Measurements from ENCODE around the gene NCAPD2. TPM values are rescaled to one million over a fixed set of nuclear protein-coding genes. Genes with fewer than 3 reads are reported as not detected.

NCAPD2 gene
- total RNA-seq, 1 experiment from 2014 or later: 204 TPM

DNA sequence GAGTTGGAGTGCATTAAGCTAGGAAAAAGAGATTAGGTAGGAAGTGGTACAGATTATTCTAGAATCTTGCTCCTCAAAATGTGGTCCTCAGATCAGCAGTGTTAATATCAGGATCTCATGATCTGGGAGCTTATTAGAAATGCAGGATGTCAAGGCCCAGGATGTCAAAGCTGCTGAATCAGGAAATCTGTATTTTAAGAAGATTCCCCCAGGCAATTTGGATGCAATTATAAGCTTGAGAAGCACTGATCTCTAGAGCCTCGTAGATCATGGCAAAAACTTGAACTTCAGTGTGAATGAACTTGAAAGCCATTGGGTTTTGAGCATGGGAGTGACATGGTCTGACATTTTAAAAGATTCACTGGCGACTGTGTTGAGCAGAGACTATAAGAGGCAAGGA lies 6.6 kb downstream of the NCAPD2 start:
- POLR2A ChIA-PET: interaction anchor here (0.6 kb wide), 1 partner anchor 34 kb away, joined by 11 read pairs; the partner anchor contains the start of gene GAPDH
- no peaks in the 10 kb centered on the region for H3K27me3 ChIP-seq (replicated peaks; ENCODE audit: control insufficient read depth, insufficient read depth, low read length)
- Mint-ChIP-seq H3K27me3 (ENCODE audit: insufficient read depth, unreplicated experiment) (no peaks in the 10 kb centered on the region), H3K9me3 (ENCODE audit: unreplicated experiment) (no peaks in the 10 kb centered on the region), H3K36me3 (ENCODE audit: insufficient read depth, unreplicated experiment) (peaks cover 42% of the 10 kb centered on the region), H3K4me3 (ENCODE audit: unreplicated experiment) (no peak overlapping the region), H3K4me1 (ENCODE audit: low read depth, unreplicated experiment) (peaks cover 3% of the 10 kb centered on the region), H3K27ac (ENCODE audit: unreplicated experiment) (no peak overlapping the region)
- TF ChIP-seq, protein P1, sequence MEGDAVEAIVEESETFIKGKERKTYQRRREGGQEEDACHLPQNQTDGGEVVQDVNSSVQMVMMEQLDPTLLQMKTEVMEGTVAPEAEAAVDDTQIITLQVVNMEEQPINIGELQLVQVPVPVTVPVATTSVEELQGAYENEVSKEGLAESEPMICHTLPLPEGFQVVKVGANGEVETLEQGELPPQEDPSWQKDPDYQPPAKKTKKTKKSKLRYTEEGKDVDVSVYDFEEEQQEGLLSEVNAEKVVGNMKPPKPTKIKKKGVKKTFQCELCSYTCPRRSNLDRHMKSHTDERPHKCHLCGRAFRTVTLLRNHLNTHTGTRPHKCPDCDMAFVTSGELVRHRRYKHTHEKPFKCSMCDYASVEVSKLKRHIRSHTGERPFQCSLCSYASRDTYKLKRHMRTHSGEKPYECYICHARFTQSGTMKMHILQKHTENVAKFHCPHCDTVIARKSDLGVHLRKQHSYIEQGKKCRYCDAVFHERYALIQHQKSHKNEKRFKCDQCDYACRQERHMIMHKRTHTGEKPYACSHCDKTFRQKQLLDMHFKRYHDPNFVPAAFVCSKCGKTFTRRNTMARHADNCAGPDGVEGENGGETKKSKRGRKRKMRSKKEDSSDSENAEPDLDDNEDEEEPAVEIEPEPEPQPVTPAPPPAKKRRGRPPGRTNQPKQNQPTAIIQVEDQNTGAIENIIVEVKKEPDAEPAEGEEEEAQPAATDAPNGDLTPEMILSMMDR (IDR thresholded peaks at IDR 0.05; ENCODE audit: insufficient read depth in 1 of 2, low read depth in 1 of 2, low read length in 1 of 2, severe bottlenecking in 1 of 2, unreplicated experiment in 1 of 2): no peak
- intact Hi-C loops (cut with micrococcal nuclease; ENCODE audit: unreplicated experiment): no loop called here
- H3K36me3 ChIP-seq (ENCODE audit: control insufficient read depth, insufficient read depth, low read length): peaks cover 8% of the 10 kb centered on the region
- BruUV-seq (replicated peaks): no TSS peak
- H3K9me3 ChIP-seq: no peaks in the 10 kb centered on the region
- DNase-seq: no peak
- CTCF ChIA-PET: interaction anchor here (0.6 kb wide), 1 partner anchor 34 kb away, joined by 4 read pairs; the partner anchor contains the start of gene GAPDH
- H3K4me1 ChIP-seq: peaks cover 3% of the 10 kb centered on the region
- H3K4me3 ChIP-seq (ENCODE audit: low read depth, low read length): no peak overlapping the region

DNA sequence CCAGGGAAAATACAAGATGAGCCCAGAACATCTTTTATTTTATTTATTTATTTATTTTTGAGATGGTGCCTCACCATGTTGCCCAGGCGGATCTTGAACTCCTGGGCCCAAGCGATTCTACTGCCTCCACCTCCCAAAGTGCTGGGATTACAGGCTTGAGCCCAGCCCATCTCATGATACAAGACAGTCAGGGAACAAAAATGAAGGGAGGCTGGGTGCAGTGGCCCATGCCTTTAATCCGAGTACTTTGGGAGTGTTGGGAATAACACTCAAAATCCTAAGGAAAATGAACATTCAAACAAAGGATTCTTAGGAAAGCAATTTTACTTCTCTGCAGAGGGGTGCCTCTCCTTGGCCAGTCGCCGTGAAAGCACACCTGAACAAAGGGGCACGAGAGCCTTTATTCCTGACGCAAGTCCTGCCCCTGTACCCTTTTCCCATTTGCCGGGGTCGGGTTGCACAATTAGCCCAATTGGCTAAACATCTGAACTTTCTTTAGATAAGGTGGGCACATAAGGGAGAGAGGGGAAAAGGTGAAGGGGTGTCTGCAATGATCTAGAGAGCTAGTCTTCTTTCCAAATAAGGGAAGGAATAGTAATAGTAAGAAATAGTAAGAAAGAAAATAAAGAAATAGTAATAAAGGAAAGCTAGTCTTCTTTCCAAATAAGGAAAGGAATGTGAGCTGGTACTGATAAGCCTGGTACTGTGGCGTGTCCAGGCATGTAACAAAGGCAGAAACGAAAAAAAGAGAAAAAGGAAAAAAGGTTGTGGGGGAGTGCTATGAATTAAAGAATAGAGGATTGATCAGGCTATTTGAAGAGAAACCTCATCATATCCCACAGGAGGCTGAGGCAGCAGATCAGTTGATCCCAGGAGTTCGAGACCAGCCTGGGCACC lies 13.4 kb downstream of the NCAPD2 start:
- H3K36me3 Mint-ChIP-seq (ENCODE audit: insufficient read depth, unreplicated experiment): peaks cover 63% of the 10 kb centered on the region
- CTCF ChIA-PET: interaction anchor here (0.9 to 1.9 kb wide), 2 partner anchors 30 to 42 kb away, joined by 3 to 7 read pairs; no protein-coding TSS in a partner anchor
- Histone ChIP-seq H3K4me1 (peaks cover 18% of the 10 kb centered on the region), H3K9me3 (no peaks in the 10 kb centered on the region), H3K4me3 (ENCODE audit: low read depth, low read length) (no peak overlapping the region), H3K27me3 (replicated peaks; ENCODE audit: control insufficient read depth, insufficient read depth, low read length) (no peaks in the 10 kb centered on the region), H3K36me3 (ENCODE audit: control insufficient read depth, insufficient read depth, low read length) (peaks cover 2% of the 10 kb centered on the region)
- peak overlapping the region; percentile 4 for H3K4me3 Mint-ChIP-seq (ENCODE audit: unreplicated experiment)
- peak; percentile 58 to 59 for DNase-seq
- no TSS peak for BruUV-seq (replicated peaks)
- peak overlapping the region; percentile 75 for H3K27ac Mint-ChIP-seq (ENCODE audit: unreplicated experiment)
- H3K9me3 Mint-ChIP-seq (ENCODE audit: unreplicated experiment): no peaks in the 10 kb centered on the region
- POLR2A ChIA-PET: interaction anchor here (0.6 to 1.6 kb wide), 7 partner anchors 14 to 400 kb away, joined by 3 to 22 read pairs (median 4); partner anchors contain the start of genes GAPDH and MRPL51
- TF ChIP-seq, protein P1 (IDR thresholded peaks at IDR 0.05; ENCODE audit: insufficient read depth in 1 of 2, low read depth in 1 of 2, low read length in 1 of 2, severe bottlenecking in 1 of 2, unreplicated experiment in 1 of 2): no peak
- H3K27me3 Mint-ChIP-seq (ENCODE audit: insufficient read depth, unreplicated experiment): no peaks in the 10 kb centered on the region
- peaks cover 12% of the 10 kb centered on the region for H3K4me1 Mint-ChIP-seq (ENCODE audit: low read depth, unreplicated experiment)
- intact Hi-C loops (cut with micrococcal nuclease; ENCODE audit: unreplicated experiment): no loop called here

DNA sequence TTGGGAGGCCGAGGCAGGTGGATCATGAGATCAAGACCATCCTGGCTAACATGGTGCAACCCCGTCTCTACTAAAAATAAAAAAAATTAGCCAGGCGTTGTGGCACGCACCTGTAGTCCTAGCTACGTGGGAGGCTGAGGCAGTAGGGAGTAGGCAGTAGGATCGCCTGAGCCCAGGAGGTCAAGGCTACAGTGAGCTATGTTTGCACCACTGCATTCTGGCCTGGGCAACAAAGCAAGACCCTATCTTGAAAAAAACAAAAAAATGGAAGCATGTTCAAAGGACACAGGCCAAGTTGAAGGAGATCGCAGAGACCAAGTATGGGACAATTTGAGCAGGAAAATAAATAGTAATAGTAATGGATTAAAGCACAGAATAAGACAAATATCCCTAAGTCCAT lies 14.2 kb downstream of the NCAPD2 start:
- Mint-ChIP-seq H3K9me3 (ENCODE audit: unreplicated experiment) (no peaks in the 10 kb centered on the region), H3K4me1 (ENCODE audit: low read depth, unreplicated experiment) (peaks cover 12% of the 10 kb centered on the region), H3K36me3 (ENCODE audit: insufficient read depth, unreplicated experiment) (peaks cover 70% of the 10 kb centered on the region), H3K4me3 (ENCODE audit: unreplicated experiment) (no peak overlapping the region), H3K27me3 (ENCODE audit: insufficient read depth, unreplicated experiment) (no peaks in the 10 kb centered on the region), H3K27ac (ENCODE audit: unreplicated experiment) (peak overlapping the region; percentile 75)
- TF ChIP-seq, protein P1 (IDR thresholded peaks at IDR 0.05; ENCODE audit: insufficient read depth in 1 of 2, low read depth in 1 of 2, low read length in 1 of 2, severe bottlenecking in 1 of 2, unreplicated experiment in 1 of 2): no peak
- H3K4me1 ChIP-seq: peaks cover 18% of the 10 kb centered on the region
- DNase-seq: no peak
- no peaks in the 10 kb centered on the region for H3K27me3 ChIP-seq (replicated peaks; ENCODE audit: control insufficient read depth, insufficient read depth, low read length)
- BruUV-seq (replicated peaks): no TSS peak
- H3K9me3 ChIP-seq: no peaks in the 10 kb centered on the region
- H3K36me3 ChIP-seq (ENCODE audit: control insufficient read depth, insufficient read depth, low read length): peaks cover 3% of the 10 kb centered on the region
- intact Hi-C loops (cut with micrococcal nuclease; ENCODE audit: unreplicated experiment): no loop called here
- CTCF ChIA-PET: interaction anchor here (0.9 to 1.9 kb wide), 2 partner anchors 30 to 43 kb away, joined by 3 to 7 read pairs; no protein-coding TSS in a partner anchor
- H3K4me3 ChIP-seq (ENCODE audit: low read depth, low read length): no peak overlapping the region
- POLR2A ChIA-PET: interaction anchor here (0.7 to 1.6 kb wide), 5 partner anchors 15 to 182 kb away, joined by 3 to 22 read pairs (median 3); partner anchors contain the start of genes GAPDH and MRPL51
